Erythroblast (primary cell): ENCODE data around the gene RNF43.

Experiments
- GATA1 ChIP-seq: IDR thresholded peaks from 2 replicates; pipeline ENCODE4 v1.6.1; 2011; ENCODE audit warnings: low read depth, mild to moderate bottlenecking, control low read depth, low read length, moderate library complexity
- POLR2A ChIP-seq: IDR thresholded peaks from 2 replicates; pipeline ENCODE4 v1.6.1; 2011; ENCODE audit warnings: mild to moderate bottlenecking, low read length

GRCh38 chr17:58412064-58412703 is 5.2 kb downstream of the RNF43 start:
- no peak for TF ChIP-seq POLR2A
- no peak for TF ChIP-seq GATA1
